A673 (cell line): ENCODE measurements around the gene LMOD2.

Source experiments
- EZH2 ChIP-seq: fragments of 200-600 bp; sonication (generic); IDR thresholded peaks from 2 replicates; pipeline ENCODE4 v1.6.1; 2017; ENCODE audit warnings: borderline replicate concordance, low read depth, mild to moderate bottlenecking, mixed read lengths, antibody characterized with exemption, low read length; ENCODE audit not compliant: poor library complexity, severe bottlenecking
- TF ChIP-seq, protein P1 (sequence below): fragments of 300-800, 200-600 bp; sonication (generic); conservative IDR thresholded peaks from 2 replicates; pipeline ENCODE4 v1.5.1; 2017; ENCODE audit warnings: low read depth, mild to moderate bottlenecking, antibody characterized with exemption, low read length, moderate library complexity, mixed read lengths

DNA sequence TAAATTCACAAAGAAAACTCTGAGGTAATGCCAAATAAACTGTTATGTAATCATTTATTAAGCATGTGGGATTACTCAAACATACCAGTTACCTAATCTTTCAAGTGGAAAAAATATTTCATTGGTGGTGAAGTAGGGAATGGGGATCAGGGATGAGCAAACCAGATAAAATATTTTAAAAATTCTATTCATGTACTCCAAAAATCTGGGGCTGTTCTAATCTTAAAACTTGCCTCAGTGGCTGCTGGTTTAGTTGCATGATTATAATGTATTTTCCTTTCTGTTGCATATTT lies 19.5 kb downstream of the LMOD2 start:
- no peak for TF ChIP-seq EZH2
- TF ChIP-seq, protein P1, sequence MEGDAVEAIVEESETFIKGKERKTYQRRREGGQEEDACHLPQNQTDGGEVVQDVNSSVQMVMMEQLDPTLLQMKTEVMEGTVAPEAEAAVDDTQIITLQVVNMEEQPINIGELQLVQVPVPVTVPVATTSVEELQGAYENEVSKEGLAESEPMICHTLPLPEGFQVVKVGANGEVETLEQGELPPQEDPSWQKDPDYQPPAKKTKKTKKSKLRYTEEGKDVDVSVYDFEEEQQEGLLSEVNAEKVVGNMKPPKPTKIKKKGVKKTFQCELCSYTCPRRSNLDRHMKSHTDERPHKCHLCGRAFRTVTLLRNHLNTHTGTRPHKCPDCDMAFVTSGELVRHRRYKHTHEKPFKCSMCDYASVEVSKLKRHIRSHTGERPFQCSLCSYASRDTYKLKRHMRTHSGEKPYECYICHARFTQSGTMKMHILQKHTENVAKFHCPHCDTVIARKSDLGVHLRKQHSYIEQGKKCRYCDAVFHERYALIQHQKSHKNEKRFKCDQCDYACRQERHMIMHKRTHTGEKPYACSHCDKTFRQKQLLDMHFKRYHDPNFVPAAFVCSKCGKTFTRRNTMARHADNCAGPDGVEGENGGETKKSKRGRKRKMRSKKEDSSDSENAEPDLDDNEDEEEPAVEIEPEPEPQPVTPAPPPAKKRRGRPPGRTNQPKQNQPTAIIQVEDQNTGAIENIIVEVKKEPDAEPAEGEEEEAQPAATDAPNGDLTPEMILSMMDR: no peak
